ENCODE results near the gene SLC25A2. TPM values are rescaled to one million over a fixed set of nuclear protein-coding genes. Genes with fewer than 3 reads are reported as not detected.

SLC25A2 gene
- total RNA-seq, 2 donors from 2014 or later = 0.65 to 0.70 TPM

DNA sequence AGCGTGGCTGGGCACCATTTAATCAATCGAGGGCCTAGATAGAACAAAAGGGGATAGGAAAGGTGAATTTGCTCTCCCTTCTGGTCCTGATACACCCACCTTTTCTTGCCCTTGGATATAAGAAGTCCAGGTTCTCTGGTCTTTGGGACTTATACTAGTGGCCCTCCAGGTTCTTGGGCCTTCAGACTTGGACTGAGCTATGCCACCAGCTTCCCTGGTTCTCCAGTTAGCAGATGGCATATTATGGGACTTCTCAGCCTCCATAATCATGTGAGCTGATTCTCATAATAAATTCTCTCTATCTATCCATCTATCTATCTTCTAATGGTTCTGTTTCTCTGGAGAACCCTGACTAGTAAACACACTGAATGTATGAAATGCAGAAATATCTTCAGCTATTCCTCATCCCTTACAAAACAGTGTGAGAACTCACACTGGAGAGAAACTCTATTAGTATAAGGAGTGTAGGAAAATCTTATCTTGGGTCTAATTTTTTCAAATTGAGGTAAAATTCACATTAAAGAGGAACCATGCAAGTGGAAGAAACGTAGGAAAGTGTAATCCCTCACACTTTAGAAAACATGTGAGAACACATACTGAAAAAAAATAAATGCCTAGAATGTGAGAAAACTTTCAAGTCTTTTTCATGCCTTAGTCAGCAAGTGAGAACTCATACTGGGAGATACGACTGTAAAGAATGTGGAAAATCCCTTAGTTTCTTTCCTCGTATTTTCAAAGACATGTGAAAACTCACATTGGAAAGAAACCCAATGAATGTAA is 43.2 kb downstream of the SLC25A2 start:
- no peak for ATAC-seq
- DNase-seq = no peak
- peaks cover 25% of the 10 kb centered on the region for H3K9me3 ChIP-seq (ENCODE audit: control insufficient read depth, low read length, poor library complexity, severe bottlenecking)

GRCh38 chr5:141258948-141259347 is 44.9 kb downstream of the SLC25A2 start:
- H3K9me3 ChIP-seq (ENCODE audit: control insufficient read depth, low read length, poor library complexity, severe bottlenecking) = peaks cover 31% of the 10 kb centered on the region
- ATAC-seq (no peak), DNase-seq (no peak)
- no peak overlapping the region for H3K4me3 Mint-ChIP-seq
- no peak overlapping the region for H3K27ac Mint-ChIP-seq
- no peaks in the 10 kb centered on the region for H3K27me3 Mint-ChIP-seq
- H3K4me1 Mint-ChIP-seq = no peaks in the 10 kb centered on the region
- H3K36me3 Mint-ChIP-seq (ENCODE audit: low read depth) = no peaks in the 10 kb centered on the region

More for the DNA sequence above, 43.2 kb downstream of the SLC25A2 start:
- Mint-ChIP-seq H3K27me3 (no peaks in the 10 kb centered on the region), H3K36me3 (ENCODE audit: low read depth) (no peaks in the 10 kb centered on the region), H3K4me3 (no peak overlapping the region), H3K27ac (no peak overlapping the region), H3K4me1 (no peaks in the 10 kb centered on the region)

- Mint-ChIP-seq H3K36me3 (ENCODE audit: low read depth) (no peaks in the 10 kb centered on the region), H3K4me3 (no peak overlapping the region), H3K4me1 (no peaks in the 10 kb centered on the region), H3K27ac (no peak overlapping the region), H3K27me3 (no peaks in the 10 kb centered on the region)
- no peak for ATAC-seq
- peaks cover 29% of the 10 kb centered on the region for H3K9me3 ChIP-seq (ENCODE audit: control insufficient read depth, low read length, poor library complexity, severe bottlenecking)
- DNase-seq = no peak
Observed at GRCh38 chr5:141258464-141258863, 45.4 kb downstream of the SLC25A2 start.

Other genes with a start within 250 kb of the SLC25A2 start
- under 1 TPM; 0.13 to 0.25 TPM for gene PCDHB2, start 209.4 kb downstream of the SLC25A2 start, total RNA-seq
- gene PCDHB3, start 203.6 kb downstream of the SLC25A2 start, total RNA-seq = not detected
- gene PCDHB4, start 182.2 kb downstream of the SLC25A2 start, total RNA-seq = not detected
- gene PCDHB5, start 168.8 kb downstream of the SLC25A2 start, total RNA-seq = under 1 TPM; 0.12 to 0.34 TPM
- not detected for gene PCDHB6, start 154.0 kb downstream of the SLC25A2 start, total RNA-seq
- gene PCDHB7, start 131.4 kb downstream of the SLC25A2 start, total RNA-seq = not detected
- not detected for gene PCDHB8, start 126.3 kb downstream of the SLC25A2 start, total RNA-seq
- not detected for gene PCDHB16, start 121.7 kb downstream of the SLC25A2 start, total RNA-seq
- 1 to 10 TPM in 1 of 2 donors, not detected in 1; 1.0 TPM for gene PCDHB9, start 116.9 kb downstream of the SLC25A2 start, total RNA-seq
- gene PCDHB10, start 111.7 kb downstream of the SLC25A2 start, total RNA-seq = not detected
- not detected for gene PCDHB11, start 104.4 kb downstream of the SLC25A2 start, total RNA-seq
- gene PCDHB12, start 95.3 kb downstream of the SLC25A2 start, total RNA-seq = not detected
- not detected for gene PCDHB13, start 90.1 kb downstream of the SLC25A2 start, total RNA-seq
- not detected for gene PCDHB14, start 80.7 kb downstream of the SLC25A2 start, total RNA-seq
- under 1 TPM in 1 of 2 donors, not detected in 1; 0.10 TPM for gene PCDHB15, start 58.7 kb downstream of the SLC25A2 start, total RNA-seq
- 10 to 100 TPM; 74.4 to 90.7 TPM for gene TAF7, start 16.7 kb upstream of the SLC25A2 start, total RNA-seq
- gene PCDHGA1, start 26.5 kb upstream of the SLC25A2 start, total RNA-seq = not detected
- not detected for gene PCDHGA2, start 34.7 kb upstream of the SLC25A2 start, total RNA-seq
- under 1 TPM in 1 of 2 donors, not detected in 1; 0.22 TPM for gene PCDHGA3, start 39.8 kb upstream of the SLC25A2 start, total RNA-seq
- gene PCDHGB1, start 46.0 kb upstream of the SLC25A2 start, total RNA-seq = under 1 TPM in 1 of 2 donors, not detected in 1; 0.13 TPM
- under 1 TPM in 1 of 2 donors, not detected in 1; 0.12 TPM for gene PCDHGA4, start 51.0 kb upstream of the SLC25A2 start, total RNA-seq
- gene PCDHGB2, start 55.9 kb upstream of the SLC25A2 start, total RNA-seq = under 1 TPM; 0.44 to 0.45 TPM
- gene PCDHGA5, start 60.1 kb upstream of the SLC25A2 start, total RNA-seq = under 1 TPM in 1 of 2 donors, not detected in 1; 0.16 TPM
- under 1 TPM; 0.13 to 0.32 TPM for gene PCDHGB3, start 66.2 kb upstream of the SLC25A2 start, total RNA-seq
- gene PCDHGA6, start 69.8 kb upstream of the SLC25A2 start, total RNA-seq = under 1 TPM; 0.10 to 0.40 TPM
- gene PCDHGA7, start 78.7 kb upstream of the SLC25A2 start, total RNA-seq = under 1 TPM in 1 of 2 donors, not detected in 1; 0.25 TPM
- gene PCDHGB4, start 83.6 kb upstream of the SLC25A2 start, total RNA-seq = under 1 TPM; 0.08 to 0.10 TPM
- gene PCDHGA8, start 88.6 kb upstream of the SLC25A2 start, total RNA-seq = under 1 TPM in 1 of 2 donors, not detected in 1; 0.05 TPM
- gene PCDHGB5, start 93.9 kb upstream of the SLC25A2 start, total RNA-seq = under 1 TPM; 0.26 to 0.35 TPM
- not detected for gene PCDHGA9, start 98.7 kb upstream of the SLC25A2 start, total RNA-seq
- gene PCDHGB6, start 104.0 kb upstream of the SLC25A2 start, total RNA-seq = under 1 TPM; 0.10 to 0.20 TPM
- under 1 TPM; 0.10 to 0.18 TPM for gene PCDHGA10, start 108.9 kb upstream of the SLC25A2 start, total RNA-seq
- gene PCDHGB7, start 113.6 kb upstream of the SLC25A2 start, total RNA-seq = not detected
- gene PCDHGA11, start 117.0 kb upstream of the SLC25A2 start, total RNA-seq = not detected
- not detected for gene PCDHGA12, start 126.5 kb upstream of the SLC25A2 start, total RNA-seq
- gene PCDHGC3, start 171.9 kb upstream of the SLC25A2 start, total RNA-seq = not detected
- not detected for gene PCDHGC4, start 181.0 kb upstream of the SLC25A2 start, total RNA-seq
- not detected for gene PCDHGC5, start 185.0 kb upstream of the SLC25A2 start, total RNA-seq